ENCODE measurements around the gene HS6ST3.

DNA sequence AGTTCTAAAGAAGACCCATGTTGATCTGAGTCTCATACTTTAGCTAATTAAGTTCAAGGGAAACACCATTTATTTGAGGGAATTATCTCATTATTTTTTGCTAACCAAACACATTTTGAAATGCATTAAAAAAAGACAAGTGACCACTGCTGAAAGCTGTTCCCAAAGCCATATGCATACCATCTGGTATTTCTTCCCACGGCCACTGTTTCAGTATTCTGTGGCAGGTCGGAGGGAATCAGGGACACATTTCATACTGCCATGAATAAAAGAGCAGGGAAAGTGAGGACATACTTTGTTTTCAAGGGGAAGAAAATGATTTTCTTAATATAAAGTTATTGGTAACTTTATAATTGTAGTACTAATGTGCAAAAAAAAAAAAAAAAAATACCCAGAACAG, 401.2 kb downstream of the HS6ST3 start:
- TF ChIP-seq, protein P1, sequence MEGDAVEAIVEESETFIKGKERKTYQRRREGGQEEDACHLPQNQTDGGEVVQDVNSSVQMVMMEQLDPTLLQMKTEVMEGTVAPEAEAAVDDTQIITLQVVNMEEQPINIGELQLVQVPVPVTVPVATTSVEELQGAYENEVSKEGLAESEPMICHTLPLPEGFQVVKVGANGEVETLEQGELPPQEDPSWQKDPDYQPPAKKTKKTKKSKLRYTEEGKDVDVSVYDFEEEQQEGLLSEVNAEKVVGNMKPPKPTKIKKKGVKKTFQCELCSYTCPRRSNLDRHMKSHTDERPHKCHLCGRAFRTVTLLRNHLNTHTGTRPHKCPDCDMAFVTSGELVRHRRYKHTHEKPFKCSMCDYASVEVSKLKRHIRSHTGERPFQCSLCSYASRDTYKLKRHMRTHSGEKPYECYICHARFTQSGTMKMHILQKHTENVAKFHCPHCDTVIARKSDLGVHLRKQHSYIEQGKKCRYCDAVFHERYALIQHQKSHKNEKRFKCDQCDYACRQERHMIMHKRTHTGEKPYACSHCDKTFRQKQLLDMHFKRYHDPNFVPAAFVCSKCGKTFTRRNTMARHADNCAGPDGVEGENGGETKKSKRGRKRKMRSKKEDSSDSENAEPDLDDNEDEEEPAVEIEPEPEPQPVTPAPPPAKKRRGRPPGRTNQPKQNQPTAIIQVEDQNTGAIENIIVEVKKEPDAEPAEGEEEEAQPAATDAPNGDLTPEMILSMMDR (IDR thresholded peaks at IDR 0.05; ENCODE audit: borderline replicate concordance, extremely low read depth, low read length, poor library complexity, severe bottlenecking) = no peak
- TF ChIP-seq EZH2 (IDR thresholded peaks at IDR 0.05; ENCODE audit: borderline replicate concordance, low read depth, low read length, severe bottlenecking) = no peak

Measured in DND-41 (cell line).